CD14-positive monocyte (primary cell): ENCODE measurements around the gene PRAMEF17. TPM values are rescaled to one million over a fixed set of nuclear protein-coding genes. Genes with fewer than 3 reads are reported as not detected.
"Not testable (repeated sequence)": the region's sequence is repeated elsewhere in the genome, so short reads cannot be mapped to it uniquely, and the experiment has no call there.

Source experiments
- DNase-seq, 3 donors: peaks; one replicate each; pipeline ENCODE4 v3.0.0-alpha.2; 2011 to 2022
- H2AFZ ChIP-seq: 2 replicates; pipeline ENCODE4 v1.6.0; 2012; ENCODE audit warnings: mild to moderate bottlenecking, low read depth, low read length, inconsistent platforms; ENCODE audit not compliant: insufficient read depth, poor library complexity, severe bottlenecking
- H3K27ac ChIP-seq, 2 donors: 1 replicate in 1 of 2; 2 replicates in 1 of 2; pipeline ENCODE4 v1.5.1; 2012 to 2013; ENCODE audit warnings: low read length in 2 of 2, control low read depth in 1 of 2, inconsistent platforms in 1 of 2, low read depth in 1 of 2, mild to moderate bottlenecking in 1 of 2
- H3K27me3 ChIP-seq, 2 donors: one replicate each; pipeline versions ENCODE4 v1.6.0 to v1.6.1; 2011 to 2013; ENCODE audit warnings: low read length in 2 of 2; ENCODE audit not compliant: control insufficient read depth in 2 of 2, insufficient read depth in 2 of 2
- H3K36me3 ChIP-seq, 2 donors: replicated peaks in 1 of 2; 1 replicate in 1 of 2; 2 replicates in 1 of 2; pipeline versions ENCODE4 v1.5.1 to v1.6.1; 2012 to 2013; ENCODE audit warnings: low read length in 2 of 2, control low read depth in 1 of 2, inconsistent platforms in 1 of 2, mild to moderate bottlenecking in 1 of 2; ENCODE audit not compliant: insufficient read depth in 2 of 2, control insufficient read depth in 1 of 2
- H3K4me1 ChIP-seq, 2 donors: 1 replicate in 1 of 2; 2 replicates in 1 of 2; pipeline versions ENCODE4 v1.5.1 to v1.6.1; 2012 to 2013; ENCODE audit warnings: low read length in 2 of 2, control low read depth in 1 of 2, inconsistent platforms in 1 of 2, mild to moderate bottlenecking in 1 of 2, moderate library complexity in 1 of 2; ENCODE audit not compliant: insufficient read depth in 2 of 2, control insufficient read depth in 1 of 2
- H3K4me2 ChIP-seq: replicated peaks from 2 replicates; pipeline ENCODE3; 2012; ENCODE audit warnings: low read length, moderate library complexity, mild to moderate bottlenecking; ENCODE audit not compliant: poor library complexity, severe bottlenecking; ENCODE audit errors: extremely low read depth
- H3K4me3 ChIP-seq, 3 experiments: fragments of 200-600 bp in 1 of 3; sonication (generic) in 1 of 3; replicated peaks in 1 of 3; 1 replicate in 2 of 3; 2 replicates in 1 of 3; pipeline ENCODE4 v1.5.1; 2011 to 2013; ENCODE audit warnings: low read length in 3 of 3, mild to moderate bottlenecking in 3 of 3, control low read depth in 2 of 3, low read depth in 2 of 3, inconsistent platforms in 1 of 3, moderate library complexity in 1 of 3
- H3K79me2 ChIP-seq: 2 replicates; pipeline ENCODE4 v1.6.0; 2012; ENCODE audit warnings: mild to moderate bottlenecking, control low read depth, inconsistent platforms, low read length, moderate library complexity; ENCODE audit not compliant: insufficient read depth
- H3K9ac ChIP-seq: 2 replicates; pipeline ENCODE4 v1.6.0; 2017; ENCODE audit warnings: low read length, mild to moderate bottlenecking; ENCODE audit not compliant: insufficient read depth, poor library complexity, severe bottlenecking
- H3K9me3 ChIP-seq, 2 donors: replicated peaks in 1 of 2; 1 replicate in 1 of 2; 2 replicates in 1 of 2; pipeline versions ENCODE4 v1.5.1 to v1.6.1; 2012 to 2013; ENCODE audit warnings: low read length in 2 of 2, control low read depth in 1 of 2; ENCODE audit not compliant: control insufficient read depth in 1 of 2, insufficient read depth in 1 of 2
- H4K20me1 ChIP-seq: 2 replicates; pipeline ENCODE4 v1.6.0; 2012; ENCODE audit warnings: mild to moderate bottlenecking, low read length, control low read depth, moderate library complexity; ENCODE audit not compliant: insufficient read depth
- H3K27ac Mint-ChIP-seq, 7 donors: one replicate each; pipeline ENCODE4 v1.8.0; 2020; ENCODE audit warnings: mild to moderate bottlenecking in 7 of 7, mixed read lengths in 7 of 7, moderate library complexity in 6 of 7, inconsistent platforms in 2 of 7
- H3K27me3 Mint-ChIP-seq, 3 donors: one replicate each; pipeline ENCODE4 v1.8.0; 2021 to 2022; ENCODE audit warnings: low read depth in 3 of 3, mild to moderate bottlenecking in 3 of 3, mixed read lengths in 3 of 3, moderate library complexity in 3 of 3, inconsistent platforms in 1 of 3
- H3K36me3 Mint-ChIP-seq, 2 donors: one replicate each; pipeline ENCODE4 v1.8.0; 2020; ENCODE audit warnings: mixed read lengths in 2 of 2, inconsistent platforms in 1 of 2, mild to moderate bottlenecking in 1 of 2
- H3K4me1 Mint-ChIP-seq: one replicate; pipeline ENCODE4 v1.8.0; 2020; ENCODE audit warnings: mild to moderate bottlenecking, mixed read lengths
- H3K4me3 Mint-ChIP-seq, 2 donors: one replicate each; pipeline ENCODE4 v1.8.0; 2020; ENCODE audit warnings: mild to moderate bottlenecking in 2 of 2, mixed read lengths in 2 of 2, moderate library complexity in 1 of 2
- H3K9me3 Mint-ChIP-seq, 7 donors: one replicate each; pipeline ENCODE4 v1.8.0; 2020 to 2022; ENCODE audit warnings: mixed read lengths in 7 of 7, mild to moderate bottlenecking in 6 of 7, moderate library complexity in 6 of 7, inconsistent platforms in 2 of 7
- CTCF ChIP-seq: fragments of 200-600 bp; IDR thresholded peaks from one replicate; pipeline ENCODE4 v1.8.0; 2022; ENCODE audit warnings: antibody characterized with exemption, mild to moderate bottlenecking
- WGBS: methylation state at CpG from one replicate; pipeline ENCODE4 v1.1.5; 2013; ENCODE audit warnings: missing lambda C conversion rate; ENCODE audit not compliant: insufficient coverage; 5-methylcytosine and 5-hydroxymethylcytosine counted together
- intact Hi-C, 2 donors: fragments of 100-400 bp; cut with micrococcal nuclease; formaldehyde crosslinking; loops; one replicate each; pipeline versions ENCODE4 v1.15.0 to v1.15.1; 2023
- polyA plus RNA-seq, 3 donors: library from polyadenylated mRNA; depleted of rRNA in 1 of 3; unstranded in 2 of 3; stranded (reverse) in 1 of 3; fragments of 300-500 nt in 2 of 3; fragments of >200 nt in 1 of 3; fragmentation: Illumina TruSeq in 2 of 3; gene quantifications; 1 replicate in 2 of 3; 2 replicates in 1 of 3; pipeline ENCODE4 v1.2.3, GENCODE V29; 2012 to 2021

Gene PRAMEF17
- polyA plus RNA-seq, 3 donors = not detected

GRCh38 chr1:13407811-13408210, 18.4 kb downstream of the PRAMEF17 start:
- H3K27me3 Mint-ChIP-seq = peaks cover 2 to 7% (median 7%) of the 10 kb centered on the region in 3 donors
- H3K4me1 Mint-ChIP-seq = no peaks in the 10 kb centered on the region
- Histone ChIP-seq H4K20me1 (no peaks in the 10 kb centered on the region), H3K27me3 (no peaks in the 10 kb centered on the region), H3K4me2 (no peak overlapping the region), H2AFZ (no peak overlapping the region), H3K4me1 (no peaks in the 10 kb centered on the region), H3K79me2 (no peaks in the 10 kb centered on the region), H3K36me3 (no peaks in the 10 kb centered on the region), H3K4me3 (no peak overlapping the region), H3K9ac (no peak overlapping the region), H3K9me3 (no peaks in the 10 kb centered on the region), H3K27ac (no peak overlapping the region)
- H3K27ac Mint-ChIP-seq = no peak overlapping the region
- intact Hi-C loops = no loop called here
- TF ChIP-seq CTCF = no peak
- H3K9me3 Mint-ChIP-seq = peaks cover 0 to 9% (median 2%) of the 10 kb centered on the region in 7 donors
- no peak for DNase-seq
- no peaks in the 10 kb centered on the region for H3K36me3 Mint-ChIP-seq
- no peak overlapping the region for H3K4me3 Mint-ChIP-seq
- WGBS = 57% methylated on average over 1 of the region's 4 CpGs

- WGBS = no CpG with 5 or more reads among the region's 4 CpGs
- H4K20me1 ChIP-seq, H3K9ac ChIP-seq, H3K27me3 ChIP-seq, H3K36me3 Mint-ChIP-seq, H3K27me3 Mint-ChIP-seq, H2AFZ ChIP-seq, H3K4me1 Mint-ChIP-seq, H3K9me3 Mint-ChIP-seq, H3K4me3 Mint-ChIP-seq, H3K4me2 ChIP-seq, H3K4me3 ChIP-seq, DNase-seq, H3K79me2 ChIP-seq, H3K27ac ChIP-seq, intact Hi-C loops, H3K9me3 ChIP-seq, H3K36me3 ChIP-seq, H3K4me1 ChIP-seq: not testable (repeated sequence)
- H3K27ac Mint-ChIP-seq = peak within 1 kb of the TSS in 1 of 7 donors; percentile 11
These were observed 20.7 kb downstream of the PRAMEF17 start, which contains the start of gene PRAMEF20 for GRCh38 chr1:13410150-13410549. TSS of gene PRAMEF20 (plus strand) at chr1:13410450. CDS start at chr1:13416355, 5,905 bp downstream.
